HG03378 (cell line): Measurements from ENCODE around the gene PTGES2.
"Not testable (repeated sequence)": the region's sequence is repeated elsewhere in the genome, so short reads cannot be mapped to it uniquely, and the experiment has no call there.

Experiments used
- ATAC-seq: cut with Tn5 transposase; IDR thresholded peaks from one replicate; pipeline ENCODE4 v1.9.1; 2021; ENCODE audit warnings: mild to moderate bottlenecking, moderate library complexity; ENCODE audit not compliant: unreplicated experiment

PTGES2 gene

GRCh38 chr9:128139621-128140020, 12.1 kb upstream of the PTGES2 start:
- no peak for ATAC-seq

GRCh38 chr9:128138001-128138400, 10.5 kb upstream of the PTGES2 start:
- ATAC-seq = no peak

- no peak for ATAC-seq
Measured at GRCh38 chr9:128136816-128137793, 9.6 kb upstream of the PTGES2 start.

GRCh38 chr9:128135561-128135960, 8.0 kb upstream of the PTGES2 start:
- ATAC-seq = not testable (repeated sequence)

GRCh38 chr9:128132139-128132538, 4.6 kb upstream of the PTGES2 start:
- ATAC-seq = not testable (repeated sequence)

- ATAC-seq = not testable (repeated sequence)
Measured at GRCh38 chr9:128131346-128131745, 3.8 kb upstream of the PTGES2 start.

GRCh38 chr9:128130651-128131050, 3.1 kb upstream of the PTGES2 start:
- not testable (repeated sequence) for ATAC-seq

GRCh38 chr9:128129976-128130590, 2.6 kb upstream of the PTGES2 start:
- ATAC-seq = not testable (repeated sequence)

GRCh38 chr9:128128836-128129590, 1.5 kb upstream of the PTGES2 start:
- no peak for ATAC-seq

GRCh38 chr9:128127990-128128835, 684 bp upstream of the PTGES2 start:
- ATAC-seq = peak; percentile 60

GRCh38 chr9:128125580-128126354, 1.8 kb downstream of the PTGES2 start:
- ATAC-seq = no peak

- no peak for ATAC-seq
Measured at GRCh38 chr9:128124873-128125579, 2.5 kb downstream of the PTGES2 start.

GRCh38 chr9:128124451-128124850, 3.1 kb downstream of the PTGES2 start:
- no peak for ATAC-seq

GRCh38 chr9:128123451-128124080, 4.0 kb downstream of the PTGES2 start:
- no peak for ATAC-seq

GRCh38 chr9:128122809-128123175, 4.7 kb downstream of the PTGES2 start:
- ATAC-seq = no peak

GRCh38 chr9:128121924-128122808, 5.4 kb downstream of the PTGES2 start:
- ATAC-seq = no peak

GRCh38 chr9:128121466-128121810, 6.1 kb downstream of the PTGES2 start:
- ATAC-seq = no peak
